NOMO-1 treated with dmso at 0.1 percent for 144 hours (cell line): ENCODE results near the gene NOP16.

Source experiments
- DNase-seq: peaks from one replicate; lab custom pipeline; 2025; ENCODE audit not compliant: unreplicated experiment; lab: John Stamatoyannopoulos, UW

NOP16 gene

DNA sequence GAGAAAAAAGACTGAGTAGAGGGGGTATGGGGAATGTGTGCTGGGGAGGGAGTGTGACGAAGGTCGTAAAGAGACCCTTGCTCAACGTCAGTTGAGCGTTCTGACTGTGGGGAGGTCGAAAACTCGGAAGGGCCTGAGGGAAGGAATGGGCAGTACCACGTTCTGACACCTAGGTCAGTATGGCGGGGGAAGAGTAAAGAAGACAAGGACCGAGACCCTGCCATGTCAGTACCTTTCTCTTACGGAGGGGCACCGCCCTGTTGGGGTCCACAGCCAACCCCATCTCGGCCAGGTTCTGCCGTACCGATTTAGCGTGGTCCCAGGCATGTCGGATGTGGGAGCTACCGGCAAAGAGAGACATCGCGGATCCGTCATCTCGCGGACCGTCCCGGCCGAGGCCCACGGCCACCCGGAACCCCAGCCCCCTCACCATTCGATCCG lies 375 bp downstream of the NOP16 start:
- DNase-seq: no peak

DNA sequence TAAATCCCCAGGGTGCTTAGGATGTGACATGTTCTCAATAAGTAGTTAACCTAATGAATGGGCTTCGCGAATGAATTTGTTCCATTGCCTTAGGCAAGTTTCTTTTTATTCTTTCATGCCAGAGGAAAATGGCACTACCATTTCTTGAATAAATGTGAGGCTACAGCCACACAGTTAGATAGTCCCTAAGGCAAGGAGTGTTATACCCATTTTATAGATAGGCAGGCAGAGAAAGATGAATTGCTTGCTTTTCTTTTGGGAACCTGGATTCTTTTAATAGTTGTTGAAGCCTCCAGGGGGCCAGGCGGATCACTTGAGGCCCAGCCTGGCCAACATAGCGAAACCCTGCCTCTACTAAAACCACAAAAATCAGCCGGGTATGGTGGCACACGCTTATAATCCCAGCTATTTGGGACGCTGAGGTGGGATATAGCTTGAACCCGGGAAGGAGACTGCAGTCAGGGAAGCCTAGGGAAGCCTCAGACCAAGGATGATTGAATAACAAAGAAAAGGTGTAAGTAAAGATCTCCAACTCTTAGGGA lies 943 bp downstream of the NOP16 start:
- DNase-seq: no peak

DNA sequence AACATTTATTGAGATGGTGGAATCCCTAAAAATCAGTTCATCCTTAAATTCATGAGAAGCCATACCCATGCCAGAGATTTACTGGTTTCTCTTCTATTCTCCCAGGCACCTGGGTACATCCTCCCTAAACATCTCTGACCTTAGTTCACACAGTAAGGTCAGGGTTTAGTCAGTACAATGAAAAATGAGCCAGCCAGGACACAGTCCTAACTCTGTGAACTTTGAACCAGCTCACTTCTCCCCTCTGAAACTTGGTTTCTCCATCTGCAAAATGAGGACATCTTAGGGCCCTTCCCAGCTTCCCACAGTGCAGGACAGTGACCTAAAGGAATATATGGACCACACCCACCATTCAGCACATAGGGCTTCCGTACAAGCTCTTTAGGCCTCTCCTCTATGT lies 1.9 kb downstream of the NOP16 start:
- DNase-seq: no peak

DNA sequence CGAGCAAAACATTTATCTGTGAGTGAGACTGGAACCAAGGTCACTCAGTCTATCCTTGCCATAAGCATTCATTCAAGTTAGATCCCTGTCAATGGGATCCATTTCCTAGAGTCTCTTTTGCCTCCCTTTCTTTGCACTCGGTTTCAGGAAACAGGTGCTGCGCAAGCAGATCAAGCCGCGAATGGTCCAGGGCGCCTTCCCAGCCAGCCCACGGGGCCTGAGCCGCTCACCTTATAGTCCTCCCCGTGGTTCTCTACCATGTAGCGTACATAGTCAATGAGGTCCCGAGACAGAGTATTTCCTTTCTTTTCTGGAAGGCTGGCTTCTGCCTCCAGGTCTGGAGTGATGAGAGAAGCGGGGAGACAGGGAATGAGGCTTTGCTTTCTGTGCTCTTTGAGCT lies 3.4 kb downstream of the NOP16 start:
- no peak for DNase-seq

DNA sequence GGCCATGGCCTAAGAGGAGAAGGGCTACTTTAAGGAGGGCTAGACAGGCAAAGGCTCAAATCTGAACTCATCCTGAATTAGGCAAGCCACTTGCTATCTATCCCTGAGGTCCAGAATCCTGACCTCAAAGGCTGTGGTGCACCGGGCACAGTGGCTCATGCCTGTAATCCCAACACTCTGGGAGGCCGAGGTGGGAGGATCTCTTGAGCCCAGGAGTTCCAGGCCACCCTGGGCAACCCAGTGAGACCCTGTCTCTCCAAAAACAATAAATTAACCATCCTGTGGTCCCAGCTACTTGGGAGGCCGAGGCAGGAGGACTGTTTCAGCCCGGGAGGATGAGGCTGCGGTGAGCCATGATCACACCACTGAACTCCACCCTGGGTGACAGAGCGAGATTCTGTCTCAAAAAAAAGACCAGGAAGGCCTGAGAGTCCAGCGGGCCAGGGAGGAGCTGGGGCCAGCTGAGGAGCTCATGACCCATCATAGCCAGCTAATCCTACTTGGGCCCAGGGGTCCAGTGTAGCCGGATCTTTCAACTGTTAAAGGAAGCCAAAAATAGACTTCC lies 4.0 kb downstream of the NOP16 start:
- no peak for DNase-seq

DNA sequence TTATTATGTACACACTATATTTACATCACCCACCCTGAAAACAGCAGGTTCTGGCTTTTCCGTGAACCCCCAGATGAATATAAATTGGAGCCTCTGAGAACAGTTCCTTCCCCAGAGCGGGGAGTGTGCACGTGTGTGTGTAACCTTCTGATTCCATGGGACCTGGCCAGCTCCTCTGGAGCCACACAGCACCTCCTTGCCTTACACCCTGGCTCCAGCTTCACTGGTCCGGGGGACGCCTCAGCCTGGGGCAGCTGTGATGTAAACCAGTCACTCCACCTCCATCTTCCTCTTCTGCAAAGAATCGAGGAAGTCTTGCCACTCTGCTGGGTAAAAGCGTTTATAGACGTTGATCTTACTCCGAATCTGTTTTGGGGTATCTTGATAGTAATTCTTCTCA lies 4.4 kb downstream of the NOP16 start:
- DNase-seq: no peak

DNA sequence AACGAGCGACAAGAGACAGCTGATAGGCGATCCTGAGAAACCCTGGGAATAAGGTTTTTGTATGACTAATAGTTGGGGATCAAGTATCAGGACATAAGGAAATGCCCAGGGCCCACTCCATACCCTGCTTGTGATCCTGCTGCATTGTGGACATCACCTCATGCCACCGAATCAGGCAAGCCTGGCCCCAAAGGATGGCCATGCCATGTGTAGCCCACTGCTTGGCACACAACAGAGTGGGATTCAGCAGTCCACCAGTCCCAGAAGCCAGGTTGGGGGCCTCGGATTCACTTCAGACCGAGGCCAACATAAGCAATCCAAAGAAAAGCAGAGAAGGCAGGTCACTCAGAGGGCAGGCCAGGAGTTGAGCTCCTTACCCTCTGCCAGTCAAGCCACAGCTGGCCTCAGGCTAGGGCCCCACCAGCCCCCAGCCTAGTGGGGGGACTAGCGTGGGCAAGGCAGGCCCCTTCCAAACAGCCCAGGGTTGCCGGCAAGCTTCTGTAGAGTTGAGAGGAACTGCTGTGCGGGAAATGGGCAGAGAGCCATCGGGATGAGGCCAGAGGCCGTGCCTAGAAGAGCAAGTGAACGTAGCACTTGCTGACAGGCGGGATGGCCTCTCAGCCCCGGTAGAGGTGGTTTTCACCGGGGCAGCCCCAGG lies 5.0 kb downstream of the NOP16 start:
- DNase-seq: no peak

DNA sequence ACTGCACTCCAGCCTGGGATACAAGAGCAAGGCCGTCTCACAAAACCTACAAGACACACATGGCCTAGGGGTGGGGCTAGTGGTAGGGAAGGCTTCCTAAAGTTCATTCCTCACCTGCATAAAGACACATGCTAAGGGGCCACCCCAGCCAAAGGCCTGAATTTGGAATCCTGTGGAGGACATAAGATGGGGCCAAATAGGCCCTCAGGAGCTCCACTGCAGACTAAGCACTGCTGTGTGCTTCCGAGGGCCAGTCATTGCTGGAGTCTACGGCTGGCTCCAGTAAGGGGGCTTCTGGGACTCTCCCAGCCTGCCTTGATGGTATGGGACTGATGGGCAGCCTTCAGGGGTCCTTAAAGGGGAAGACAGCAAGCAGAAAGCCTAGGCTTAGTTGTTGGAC lies 5.7 kb downstream of the NOP16 start:
- no peak for DNase-seq

DNA sequence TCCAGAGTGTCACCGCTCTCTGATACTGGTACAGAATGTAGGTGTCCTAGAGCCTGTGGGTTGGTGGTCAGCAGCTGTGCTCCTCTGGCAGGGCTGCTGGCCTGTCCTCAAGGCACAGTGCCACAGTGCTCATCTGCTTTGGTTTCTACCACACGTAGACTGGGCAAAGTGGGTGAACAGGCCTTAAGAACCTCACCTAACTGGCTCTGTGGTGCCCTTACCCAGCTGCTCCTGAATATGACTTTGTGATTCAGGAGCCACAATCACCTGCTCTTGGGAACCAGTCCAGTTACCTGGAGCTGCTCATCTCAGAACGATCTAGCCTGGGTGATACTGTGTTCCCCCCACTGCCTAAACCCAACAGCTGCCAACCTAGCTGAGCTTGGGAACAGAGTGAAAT lies 6.4 kb downstream of the NOP16 start:
- no peak for DNase-seq

DNA sequence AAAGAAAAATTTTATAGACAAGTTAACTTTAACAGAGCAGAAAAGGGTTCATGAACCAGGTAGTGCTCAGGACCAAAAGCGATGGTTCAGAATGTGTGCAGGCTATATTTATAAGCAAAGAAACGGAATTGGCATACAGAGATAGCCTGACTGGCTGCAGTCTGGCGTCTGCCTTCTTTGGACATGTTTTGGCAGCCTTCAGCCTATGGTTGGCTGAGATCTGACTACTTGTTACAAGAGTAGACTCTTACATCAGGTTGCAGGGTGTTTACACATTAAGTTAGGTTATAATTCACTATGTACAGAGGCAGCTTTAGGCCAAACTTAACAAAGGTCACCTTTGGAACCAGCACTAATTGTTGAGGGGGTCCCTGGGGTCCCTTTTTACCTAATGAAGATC lies 7.0 kb downstream of the NOP16 start:
- DNase-seq: no peak

DNA sequence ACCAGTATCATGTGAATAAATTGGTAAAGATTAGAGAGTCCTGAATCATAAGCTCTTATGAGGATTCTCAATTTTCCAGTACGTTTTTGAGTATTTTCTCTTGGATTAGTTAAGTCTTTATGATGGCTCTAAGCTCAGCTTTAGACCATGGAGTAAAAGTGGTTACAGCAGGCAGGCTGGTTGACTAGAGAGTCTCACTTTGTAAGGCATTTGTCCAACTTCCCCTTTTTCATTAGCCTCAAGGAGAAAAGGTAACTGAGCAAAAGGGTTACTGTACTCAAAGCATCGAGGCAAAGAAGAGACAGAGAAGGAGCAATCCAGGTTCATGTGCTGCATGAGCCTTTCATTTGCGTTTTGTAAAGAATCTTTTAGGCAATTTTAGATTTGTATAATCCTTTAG lies 8.5 kb downstream of the NOP16 start:
- DNase-seq: no peak

DNA sequence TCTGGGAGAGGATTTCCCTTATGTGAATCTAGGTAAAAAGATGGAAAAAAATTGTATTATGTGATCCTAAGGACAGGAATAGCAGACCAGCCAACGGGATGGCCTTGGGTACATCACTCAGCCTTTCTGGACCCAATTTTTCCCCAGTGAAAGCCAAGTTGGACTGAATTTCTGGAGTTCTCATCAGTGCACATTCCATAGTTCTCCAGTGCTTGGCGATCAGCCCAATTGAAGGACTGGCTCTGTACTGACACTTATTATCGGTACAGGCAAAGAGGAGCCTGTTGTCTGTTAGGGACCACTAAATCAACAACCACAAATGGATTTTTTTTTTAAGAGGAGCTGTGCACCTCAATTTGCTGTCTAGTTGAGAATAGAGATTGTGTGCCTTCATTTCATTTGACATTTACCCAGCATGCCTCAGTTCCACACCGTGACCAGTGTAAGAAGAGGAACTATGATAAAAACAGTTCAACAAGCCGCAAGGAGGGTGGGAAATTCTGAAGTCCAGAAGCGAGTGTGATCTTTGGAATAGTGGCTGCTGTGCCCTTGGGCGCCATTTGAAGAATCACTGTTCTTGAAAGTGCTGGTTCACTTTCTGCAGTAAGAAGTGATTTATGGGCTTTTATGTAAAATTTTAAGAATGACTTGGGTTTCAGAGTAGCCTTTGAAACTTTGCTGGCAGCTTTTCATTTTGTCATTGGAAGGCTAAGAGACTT lies 15.1 kb downstream of the NOP16 start:
- DNase-seq: no peak

DNA sequence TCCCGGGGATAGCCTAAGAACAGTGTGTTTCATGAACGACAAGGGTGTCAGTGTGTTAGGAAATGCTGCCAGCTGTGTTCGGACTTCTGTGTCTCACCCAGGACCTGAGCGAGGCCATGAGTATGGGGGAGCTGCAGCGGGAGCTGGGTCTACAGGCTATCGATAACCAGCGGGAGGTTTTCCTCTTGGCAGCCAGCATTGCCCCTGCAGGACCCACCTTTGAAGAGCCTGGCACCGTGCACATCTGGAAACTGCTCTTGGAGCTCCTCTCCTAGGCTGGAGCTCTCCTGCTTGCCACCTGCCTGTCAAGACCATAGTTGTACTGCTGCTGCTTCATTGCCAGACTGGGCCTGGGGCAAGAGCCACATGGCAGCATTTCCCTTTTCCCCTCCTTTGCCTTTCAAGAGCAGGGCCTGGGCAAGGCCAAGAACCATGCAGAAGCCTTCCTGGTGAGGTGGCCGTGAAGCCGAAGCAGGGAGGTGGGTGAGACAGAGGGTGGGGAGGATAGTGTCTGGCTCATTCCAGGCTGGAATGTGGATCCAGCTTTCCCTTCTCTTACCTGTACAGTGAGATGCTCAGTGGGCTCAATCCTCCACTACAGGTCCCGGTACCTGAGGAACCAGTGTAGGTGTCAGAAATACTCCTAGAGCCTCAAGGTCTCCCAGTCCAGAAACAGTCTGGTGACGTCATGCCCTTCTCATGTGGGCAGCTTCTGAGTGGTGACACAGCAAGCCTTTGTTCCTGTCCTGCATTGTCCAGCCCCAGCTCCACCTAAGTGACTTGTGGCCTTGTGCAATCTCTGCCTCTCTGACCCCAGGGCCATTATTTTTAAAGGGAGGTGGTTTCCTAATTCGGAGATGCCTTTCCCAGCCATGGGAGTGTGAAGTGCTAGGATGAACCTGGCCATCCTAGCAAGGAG lies 16.5 kb downstream of the NOP16 start:
- DNase-seq: no peak

DNA sequence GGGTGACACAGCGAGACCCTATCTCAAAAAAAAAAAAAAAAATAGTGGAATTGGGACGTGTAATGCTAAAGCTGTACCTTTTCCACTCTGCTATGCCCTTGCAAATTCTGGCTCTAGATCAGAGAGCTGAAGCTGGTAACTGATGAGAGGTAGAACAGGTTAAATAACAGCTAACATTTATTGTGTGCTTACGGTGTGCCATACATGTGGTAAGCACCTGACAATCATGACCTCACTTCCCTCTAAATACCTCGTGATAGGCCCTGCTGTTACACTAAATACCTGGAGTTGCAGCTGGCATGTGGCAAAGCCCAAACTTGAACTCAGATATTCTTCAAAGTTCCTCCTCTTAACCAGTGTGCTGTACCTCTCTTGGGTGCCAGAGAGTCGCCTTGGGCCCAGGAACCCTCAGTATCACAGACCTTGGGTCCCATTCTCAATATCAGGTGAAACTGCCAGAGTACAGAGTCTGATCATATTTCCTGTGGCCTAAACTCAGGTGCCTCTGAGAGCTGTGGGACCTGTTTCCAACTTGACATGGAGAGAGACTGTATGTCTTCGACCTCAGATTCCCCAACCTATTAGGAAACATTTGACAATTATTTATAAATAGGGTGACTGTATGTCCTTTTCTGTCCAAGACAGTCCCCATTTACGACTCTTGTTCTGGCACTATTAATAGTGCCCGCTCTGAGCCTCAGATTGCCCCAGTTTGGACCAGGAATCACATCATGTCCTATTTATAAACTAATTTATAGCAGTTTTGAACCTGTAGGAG lies 18.3 kb downstream of the NOP16 start:
- DNase-seq: no peak

DNA sequence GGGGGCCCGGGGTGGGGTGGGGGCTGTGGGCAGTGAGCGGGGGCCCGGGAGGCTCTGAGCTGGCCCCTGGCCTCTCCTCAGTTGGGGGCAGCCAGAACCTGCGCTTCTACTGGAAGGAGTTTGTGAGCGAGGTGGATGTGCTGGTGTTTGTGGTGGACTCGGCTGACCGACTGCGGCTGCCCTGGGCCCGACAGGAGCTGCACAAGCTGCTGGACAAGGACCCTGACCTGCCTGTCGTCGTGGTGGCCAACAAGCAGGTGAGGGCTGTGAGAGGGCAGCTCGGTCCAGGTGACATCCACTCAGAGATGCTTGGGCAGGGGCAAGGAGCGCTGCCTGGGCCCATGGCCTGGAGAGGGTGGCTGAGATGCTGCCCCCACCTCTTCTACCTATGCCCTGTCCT lies 19.7 kb downstream of the NOP16 start:
- no peak for DNase-seq

DNA sequence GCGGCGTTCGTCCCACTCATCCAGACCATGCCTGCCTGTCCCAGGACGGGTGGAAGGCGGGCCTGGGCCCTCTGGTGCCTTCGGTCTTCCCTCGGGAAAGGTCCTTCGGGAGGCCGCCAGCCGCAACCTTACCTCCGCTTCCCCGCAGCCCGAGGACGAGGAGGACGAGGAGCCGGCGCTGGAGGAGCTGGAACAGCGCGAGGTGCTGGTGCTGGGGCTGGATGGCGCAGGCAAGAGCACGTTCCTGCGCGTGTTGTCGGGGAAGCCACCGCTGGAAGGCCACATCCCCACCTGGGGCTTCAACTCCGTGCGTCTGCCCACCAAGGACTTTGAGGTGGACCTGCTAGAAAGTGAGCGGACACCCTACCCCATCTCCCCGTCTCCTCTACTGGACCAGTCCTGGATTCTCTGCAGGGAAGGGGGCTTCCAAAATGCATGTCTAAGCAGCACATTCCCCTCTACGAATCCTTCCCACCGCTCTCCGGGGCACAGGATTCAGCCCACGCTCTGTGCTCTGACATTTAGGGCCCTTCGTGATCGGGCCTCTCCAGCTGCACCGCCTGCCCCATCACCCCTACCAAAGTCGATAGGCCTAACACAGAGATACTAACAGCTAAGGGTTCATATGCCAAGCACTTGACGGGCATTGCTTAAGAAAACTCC lies 22.0 kb downstream of the NOP16 start:
- no peak for DNase-seq

DNA sequence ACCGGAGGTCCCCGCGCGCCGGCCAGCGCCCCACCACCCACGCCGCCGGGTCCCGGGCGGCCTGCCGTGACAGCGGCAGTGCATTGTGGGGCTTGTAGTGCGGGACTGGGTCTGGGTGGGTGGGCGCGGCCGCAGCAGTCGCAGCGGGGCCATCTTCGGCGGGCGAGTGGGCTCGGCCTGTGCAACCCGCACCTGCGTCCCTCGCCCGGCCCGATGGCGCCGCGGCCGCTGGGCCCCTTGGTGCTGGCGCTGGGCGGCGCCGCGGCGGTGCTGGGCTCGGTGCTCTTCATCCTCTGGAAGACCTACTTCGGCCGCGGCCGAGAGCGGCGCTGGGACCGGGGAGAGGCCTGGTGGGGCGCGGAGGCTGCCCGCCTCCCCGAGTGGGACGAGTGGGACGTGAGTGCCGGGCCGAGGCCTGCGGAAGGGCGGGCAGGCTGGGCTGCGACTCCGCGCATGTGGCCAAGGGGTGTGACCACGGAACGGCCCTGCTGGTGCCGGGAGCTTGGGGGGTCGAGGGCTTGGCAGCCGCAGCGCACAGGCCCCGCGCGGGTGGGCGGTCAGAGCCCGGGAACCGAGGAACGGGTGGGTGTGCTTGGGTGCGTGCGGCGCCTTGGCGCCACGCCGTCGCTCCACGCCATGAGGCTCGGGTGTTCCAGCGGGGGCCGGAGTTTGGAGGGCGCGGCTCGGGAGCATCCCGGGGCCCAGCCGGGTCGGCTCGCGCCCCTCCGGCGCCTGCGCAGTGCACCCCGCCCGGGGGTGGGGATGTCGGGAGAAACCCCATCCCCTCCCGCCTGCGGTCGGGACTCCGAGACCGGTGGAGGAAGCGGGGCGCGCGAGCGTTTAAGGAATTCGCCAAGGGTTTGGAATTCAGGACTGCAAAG lies 22.8 kb downstream of the NOP16 start, which contains the start of gene ARL10:
TSS of gene ARL10 (plus strand) at position 137 of the 881 bp plus-strand sequence. CDS start at position 214, 77 bp downstream.
- DNase-seq: no peak

DNA sequence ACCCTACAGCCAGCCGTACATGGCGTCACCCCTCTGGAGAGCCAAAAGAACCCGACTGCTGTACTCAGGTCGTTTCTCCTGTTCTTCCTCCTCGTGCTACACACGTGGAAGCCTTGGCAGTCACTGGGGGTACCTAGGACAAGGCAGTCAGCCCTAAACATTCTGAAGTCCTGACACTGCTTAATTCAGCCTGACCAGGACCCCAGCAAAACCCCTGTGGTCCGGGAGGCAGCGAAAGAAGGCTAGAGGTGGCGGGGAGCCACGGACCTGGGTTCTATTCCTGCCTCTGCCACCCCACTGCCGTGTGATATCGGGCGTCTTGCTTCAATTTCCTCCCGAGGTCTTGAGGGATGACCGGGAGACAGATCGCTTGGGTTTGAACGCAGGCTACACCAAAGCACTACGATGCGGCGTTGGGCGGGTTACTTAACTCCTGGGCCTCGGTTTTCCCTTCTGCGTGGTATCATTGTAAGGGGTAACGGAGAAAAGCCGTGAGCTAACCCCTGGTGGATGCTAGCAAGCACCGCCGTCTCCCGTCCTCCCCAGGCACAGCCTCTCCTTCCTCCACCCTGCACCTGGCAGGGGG lies 23.5 kb downstream of the NOP16 start:
- no peak for DNase-seq

DNA sequence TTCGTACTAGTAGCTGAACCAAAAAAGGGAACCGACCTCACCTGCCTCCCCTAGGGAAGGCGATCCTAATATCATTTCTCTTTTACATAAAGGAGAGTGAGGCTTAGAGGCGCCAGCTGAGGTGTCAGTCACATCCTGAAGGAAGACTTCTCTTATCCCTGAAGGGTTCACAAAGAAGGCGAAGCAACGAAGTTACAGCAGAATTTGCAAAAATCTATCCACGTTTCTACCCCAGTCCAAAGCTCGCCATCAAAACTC lies 26.2 kb downstream of the NOP16 start:
- DNase-seq: no peak
